GM23248 (cell line): ENCODE results near the gene DDX10. TPM values are rescaled to one million over a fixed set of nuclear protein-coding genes. Genes with fewer than 3 reads are reported as not detected.

ENCODE experiments used
- DNase-seq: peaks from one replicate; pipeline ENCODE4 v3.0.0-alpha.2; 2015
- H2AFZ ChIP-seq: fragments of 200-600 bp; sonication (generic); 2 replicates; pipeline ENCODE4 v1.6.1; 2016; ENCODE audit warnings: antibody characterized with exemption
- H3F3A ChIP-seq: fragments of 200-600 bp; sonication (generic); 2 replicates; pipeline ENCODE4 v1.6.1; 2016; ENCODE audit warnings: mild to moderate bottlenecking, antibody characterized with exemption, mixed run types; ENCODE audit not compliant: insufficient read depth
- H3K27ac ChIP-seq: fragments of 200-600 bp; sonication (generic); 2 replicates; pipeline ENCODE4 v1.5.1; 2016; ENCODE audit warnings: mild to moderate bottlenecking
- H3K27me3 ChIP-seq: fragments of 200-600 bp; sonication (generic); replicated peaks from 2 replicates; pipeline ENCODE4 v1.6.1; 2016; ENCODE audit warnings: mild to moderate bottlenecking; ENCODE audit not compliant: insufficient read depth
- H3K36me3 ChIP-seq: fragments of 200-600 bp; sonication (generic); 2 replicates; pipeline ENCODE4 v1.6.1; 2016; ENCODE audit warnings: low read depth, mild to moderate bottlenecking
- H3K4me1 ChIP-seq: fragments of 200-600 bp; sonication (generic); 2 replicates; pipeline ENCODE4 v1.6.1; 2016; ENCODE audit warnings: mild to moderate bottlenecking; ENCODE audit not compliant: insufficient read depth
- H3K4me2 ChIP-seq: fragments of 200-600 bp; sonication (generic); one replicate; pipeline ENCODE4 v1.6.1; 2016; ENCODE audit warnings: mild to moderate bottlenecking; ENCODE audit not compliant: unreplicated experiment
- H3K4me3 ChIP-seq: fragments of 200-600 bp; sonication (generic); 2 replicates; pipeline ENCODE4 v1.5.1; 2016; ENCODE audit warnings: mild to moderate bottlenecking
- H3K79me2 ChIP-seq: fragments of 200-600 bp; sonication (generic); 2 replicates; pipeline ENCODE4 v1.6.1; 2016; ENCODE audit warnings: mild to moderate bottlenecking; ENCODE audit not compliant: insufficient read depth
- H3K9ac ChIP-seq: fragments of 200-600 bp; sonication (generic); 2 replicates; pipeline ENCODE4 v1.6.1; 2016; ENCODE audit warnings: mild to moderate bottlenecking
- H3K9me2 ChIP-seq: fragments of 200-600 bp; sonication (generic); 2 replicates; pipeline ENCODE4 v1.6.1; 2016; ENCODE audit warnings: mixed run types, mild to moderate bottlenecking, moderate library complexity; ENCODE audit not compliant: insufficient read depth
- H3K9me3 ChIP-seq: fragments of 200-600 bp; sonication (generic); one replicate; pipeline ENCODE4 v1.6.1; 2017; ENCODE audit warnings: low read depth
- H4K20me1 ChIP-seq: fragments of 200-600 bp; sonication (generic); 2 replicates; pipeline ENCODE4 v1.6.0; 2016; ENCODE audit not compliant: insufficient read depth
- EZH2 ChIP-seq: fragments of 200-600 bp; sonication (generic); IDR thresholded peaks from 2 replicates; pipeline ENCODE4 v1.6.1; 2018; ENCODE audit warnings: antibody characterized with exemption, mild to moderate bottlenecking; ENCODE audit not compliant: insufficient read depth, poor library complexity, severe bottlenecking
- EZH2phosphoT487 ChIP-seq: fragments of 200-600 bp; sonication (generic); IDR thresholded peaks from 2 replicates; pipeline ENCODE4 v1.6.1; 2018; ENCODE audit warnings: antibody characterized with exemption, moderate library complexity, mild to moderate bottlenecking, low read depth; ENCODE audit not compliant: insufficient read depth
- WGBS, 2 experiments: methylation state at CpG; one replicate each; pipeline ENCODE4 v1.1.6; 2015 to 2017; ENCODE audit warnings: low lambda C conversion rate in 2 of 2, low coverage in 1 of 2; ENCODE audit errors: missing lambda C conversion rate in 2 of 2; 5-methylcytosine and 5-hydroxymethylcytosine counted together
- in situ Hi-C: fragments of 300-500 bp; cut with MboI; formaldehyde crosslinking; loops from 2 replicates; pipeline ENCODE4 v1.15.0; 2020
- polyA plus RNA-seq: library from polyadenylated mRNA; unstranded; fragments of >200 nt; fragmentation: Nextera tagmentation; extraction: Ambion mirVana; gene quantifications from 2 replicates; pipeline ENCODE4 v1.2.1, GENCODE V29; 2016
- total RNA-seq: library from RNA; depleted of rRNA; stranded (reverse); fragments of >200 nt; shearing (Covaris generic); gene quantifications from 2 replicates; pipeline ENCODE4 v1.2.3, GENCODE V29; 2014

The DDX10 gene
- total and polyA plus RNA-seq, 2 experiments from 2014 or later, result 23.6 to 31.2 TPM

- Histone ChIP-seq H3K4me3 (no peak overlapping the region), H3K27me3 (no peaks in the 10 kb centered on the region), H3K4me1 (no peaks in the 10 kb centered on the region), H3K36me3 (peaks cover 28% of the 10 kb centered on the region), H4K20me1 (no peaks in the 10 kb centered on the region), H3K9me3 (no peaks in the 10 kb centered on the region), H3F3A (no peaks in the 10 kb centered on the region), H3K79me2 (no peaks in the 10 kb centered on the region), H3K27ac (no peak overlapping the region), H2AFZ (no peak overlapping the region), H3K9me2 (no peaks in the 10 kb centered on the region), H3K9ac (no peak overlapping the region), H3K4me2 (no peak overlapping the region)
- in situ Hi-C loops, result loop anchor here (25.0 kb wide), 2 partner anchors 982 to 1232 kb away; no protein-coding TSS in a partner anchor
- no peak for DNase-seq
- 95 to 98% methylated on average over 2 of the region's 2 CpGs for WGBS, 2 experiments
- TF ChIP-seq EZH2, result no peak
- TF ChIP-seq EZH2phosphoT487, result no peak
Measured at GRCh38 chr11:108705061-108705460, 40.2 kb downstream of the DDX10 start.

- Histone ChIP-seq H3K36me3 (peaks cover 28% of the 10 kb centered on the region), H4K20me1 (no peaks in the 10 kb centered on the region), H3K79me2 (0 out of 2 replicates have a peak, but pooled peaks cover 8% of the 10 kb centered on the region), H3K9me2 (no peaks in the 10 kb centered on the region), H2AFZ (no peak overlapping the region), H3K9ac (no peak overlapping the region), H3K4me2 (no peak overlapping the region), H3K4me1 (no peaks in the 10 kb centered on the region), H3K9me3 (no peaks in the 10 kb centered on the region), H3K4me3 (no peak overlapping the region), H3K27me3 (no peaks in the 10 kb centered on the region), H3F3A (peaks cover 6% of the 10 kb centered on the region), H3K27ac (no peak overlapping the region)
- in situ Hi-C loops, result loop anchor here (25.0 kb wide), 2 partner anchors 979 to 1229 kb away; no protein-coding TSS in a partner anchor
- no peak for TF ChIP-seq EZH2phosphoT487
- TF ChIP-seq EZH2, result no peak
- no peak for DNase-seq
Measured at GRCh38 chr11:108708173-108708572, 43.3 kb downstream of the DDX10 start.

GRCh38 chr11:108709741-108710140, 44.9 kb downstream of the DDX10 start:
- H3K4me1 ChIP-seq, result no peaks in the 10 kb centered on the region; the same call in 1 of the 2 replicates
- H3K27ac ChIP-seq, result no peak overlapping the region
- H3F3A ChIP-seq, result peaks cover 11% of the 10 kb centered on the region
- H3K4me3 ChIP-seq, result no peak overlapping the region
- no peak overlapping the region for H3K9ac ChIP-seq
- no peaks in the 10 kb centered on the region for H3K27me3 ChIP-seq
- H4K20me1 ChIP-seq, result no peaks in the 10 kb centered on the region
- H3K36me3 ChIP-seq, result peaks cover 28% of the 10 kb centered on the region
- H3K9me3 ChIP-seq, result no peaks in the 10 kb centered on the region
- 0 out of 2 replicates have a peak, but pooled peaks cover 13% of the 10 kb centered on the region for H3K79me2 ChIP-seq
- in situ Hi-C loops, result loop anchor here (25.0 kb wide), 2 partner anchors 978 to 1228 kb away; no protein-coding TSS in a partner anchor
- TF ChIP-seq EZH2 (no peak), EZH2phosphoT487 (no peak)
- no peak overlapping the region for H2AFZ ChIP-seq
- no peaks in the 10 kb centered on the region for H3K9me2 ChIP-seq
- no peak overlapping the region for H3K4me2 ChIP-seq
- DNase-seq, result no peak

GRCh38 chr11:108713076-108713790, 48.4 kb downstream of the DDX10 start:
- peaks cover 13% of the 10 kb centered on the region; the same call in 1 of the 2 replicates for H3K79me2 ChIP-seq
- H3K4me2 ChIP-seq, result no peak overlapping the region
- H3K9me2 ChIP-seq, result no peaks in the 10 kb centered on the region
- H3K4me1 ChIP-seq, result no peaks in the 10 kb centered on the region; the same call in 1 of the 2 replicates
- H4K20me1 ChIP-seq, result no peaks in the 10 kb centered on the region
- peaks cover 8% of the 10 kb centered on the region for H3K36me3 ChIP-seq
- 95 to 98% methylated on average over 4 of the region's 4 CpGs for WGBS, 2 experiments
- H3K4me3 ChIP-seq, result no peak overlapping the region
- TF ChIP-seq EZH2 (no peak), EZH2phosphoT487 (no peak)
- in situ Hi-C loops, result loop anchor here (25.0 kb wide), 2 partner anchors 974 to 1224 kb away; no protein-coding TSS in a partner anchor
- DNase-seq, result peak; percentile 36
- H3K27me3 ChIP-seq, result no peaks in the 10 kb centered on the region
- H2AFZ ChIP-seq, result no peak overlapping the region
- H3K9ac ChIP-seq, result no peak overlapping the region
- H3F3A ChIP-seq, result peaks cover 11% of the 10 kb centered on the region
- no peak overlapping the region for H3K27ac ChIP-seq
- H3K9me3 ChIP-seq, result no peaks in the 10 kb centered on the region

GRCh38 chr11:108715239-108715638, 50.4 kb downstream of the DDX10 start:
- Histone ChIP-seq H3F3A (peaks cover 11% of the 10 kb centered on the region), H3K4me2 (no peak overlapping the region), H3K9ac (no peak overlapping the region), H3K36me3 (no peaks in the 10 kb centered on the region), H2AFZ (no peak overlapping the region), H4K20me1 (no peaks in the 10 kb centered on the region), H3K9me2 (no peaks in the 10 kb centered on the region), H3K27me3 (no peaks in the 10 kb centered on the region), H3K9me3 (no peaks in the 10 kb centered on the region), H3K79me2 (peaks cover 13% of the 10 kb centered on the region; the same call in 1 of the 2 replicates), H3K4me3 (no peak overlapping the region), H3K4me1 (no peaks in the 10 kb centered on the region; the same call in 1 of the 2 replicates), H3K27ac (no peak overlapping the region)
- in situ Hi-C loops, result loop anchor here (25.0 kb wide), 2 partner anchors 972 to 1222 kb away; no protein-coding TSS in a partner anchor
- TF ChIP-seq EZH2, result no peak
- TF ChIP-seq EZH2phosphoT487, result no peak
- WGBS, 2 experiments, result 91 to 96% methylated on average over 2 of the region's 2 CpGs
- no peak for DNase-seq
